ENCODE measurements around the gene ARHGEF39. TPM values are rescaled to one million over a fixed set of nuclear protein-coding genes. Genes with fewer than 3 reads are reported as not detected.

ARHGEF39 gene
- total and polyA plus RNA-seq, 2 donors from 2014 or later, result 0.17 to 0.72 TPM

GRCh38 chr9:35675204-35675603, 10.2 kb upstream of the ARHGEF39 start:
- TF ChIP-seq CTCF (IDR thresholded peaks at IDR 0.05; ENCODE audit: borderline replicate concordance, extremely low read depth, insufficient read depth), result no peak
- DNase-seq, result peak in 2 of 5 donors; percentile 27
- no peaks in the 10 kb centered on the region for H3K9me3 ChIP-seq (ENCODE audit: control insufficient read depth in 2 of 3, insufficient read depth in 1 of 3, low read length in 3 of 3)
- H3K27me3 ChIP-seq (ENCODE audit: control insufficient read depth, insufficient read depth, low read length), result no peaks in the 10 kb centered on the region
- peak overlapping the region in 2 of 3 donors; percentile 16 to 53 for H3K4me3 ChIP-seq (ENCODE audit: low read length in 3 of 3)
- no peak for FAIRE-seq
- H3K4me1 ChIP-seq (ENCODE audit: control insufficient read depth in 2 of 3, insufficient read depth in 2 of 3, low read depth in 1 of 3, low read length in 3 of 3), result peaks cover 0 to 3% (median 0%) of the 10 kb centered on the region in 3 donors
- no peak overlapping the region for H3K27ac ChIP-seq (ENCODE audit: low read depth in 2 of 2, low read length in 2 of 2)
- no peaks in the 10 kb centered on the region for H3K36me3 ChIP-seq (ENCODE audit: control insufficient read depth in 2 of 3, insufficient read depth in 3 of 3, low read length in 3 of 3)
- no peak overlapping the region for H3K9ac ChIP-seq (ENCODE audit: low read length in 3 of 3)
- intact Hi-C loops (cut with DNase I), result no loop called here

- H3K27me3 ChIP-seq (ENCODE audit: control insufficient read depth, insufficient read depth, low read length), result no peaks in the 10 kb centered on the region
- no peak overlapping the region for H3K27ac ChIP-seq (ENCODE audit: low read depth in 2 of 2, low read length in 2 of 2)
- intact Hi-C loops (cut with DNase I), result no loop called here
- no peak for FAIRE-seq
- no peak for TF ChIP-seq CTCF (IDR thresholded peaks at IDR 0.05; ENCODE audit: borderline replicate concordance, extremely low read depth, insufficient read depth)
- H3K4me3 ChIP-seq (ENCODE audit: low read length in 3 of 3), result no peak overlapping the region
- H3K4me1 ChIP-seq (ENCODE audit: control insufficient read depth in 2 of 3, insufficient read depth in 2 of 3, low read depth in 1 of 3, low read length in 3 of 3), result peaks cover 0 to 4% (median 3%) of the 10 kb centered on the region in 3 donors
- H3K9me3 ChIP-seq (ENCODE audit: control insufficient read depth in 2 of 3, insufficient read depth in 1 of 3, low read length in 3 of 3), result no peaks in the 10 kb centered on the region
- no peak overlapping the region for H3K9ac ChIP-seq (ENCODE audit: low read length in 3 of 3)
- H3K36me3 ChIP-seq (ENCODE audit: control insufficient read depth in 2 of 3, insufficient read depth in 3 of 3, low read length in 3 of 3), result no peaks in the 10 kb centered on the region
- DNase-seq, result no peak
These were observed 9.0 kb upstream of the ARHGEF39 start for GRCh38 chr9:35674025-35674361.

- Histone ChIP-seq H3K9me3 (ENCODE audit: control insufficient read depth in 2 of 3, insufficient read depth in 1 of 3, low read length in 3 of 3) (no peaks in the 10 kb centered on the region), H3K27ac (ENCODE audit: low read depth in 2 of 2, low read length in 2 of 2) (no peak within 1 kb of the TSS), H3K4me1 (ENCODE audit: control insufficient read depth in 2 of 3, insufficient read depth in 2 of 3, low read depth in 1 of 3, low read length in 3 of 3) (peaks cover 0 to 9% (median 7%) of the 10 kb centered on the region in 3 donors), H3K4me3 (ENCODE audit: low read length in 3 of 3) (no peak within 1 kb of the TSS), H3K27me3 (ENCODE audit: control insufficient read depth, insufficient read depth, low read length) (no peaks in the 10 kb centered on the region), H3K9ac (ENCODE audit: low read length in 3 of 3) (no peak within 1 kb of the TSS), H3K36me3 (ENCODE audit: control insufficient read depth in 2 of 3, insufficient read depth in 3 of 3, low read length in 3 of 3) (no peaks in the 10 kb centered on the region)
- FAIRE-seq (no peak), DNase-seq (peak in 1 of 5 donors; percentile 62)
- no peak for TF ChIP-seq CTCF (IDR thresholded peaks at IDR 0.05; ENCODE audit: borderline replicate concordance, extremely low read depth, insufficient read depth)
- intact Hi-C loops (cut with DNase I), result no loop called here
These were observed 8.4 kb upstream of the ARHGEF39 start, which contains the start of gene CA9 for GRCh38 chr9:35673132-35674024. Gene CA9, plus strand, starts transcription at chr9:35673928. Its CDS starts 32 bp downstream, at chr9:35673960.
